Hematopoietic multipotent progenitor cell treated with erythropoietin and hydrocortisone succinate and interleukin-3 and kit ligand, for 4 days (in vitro differentiated cells): ENCODE measurements around the gene TMEM270.

Experiments used
- DNase-seq: peaks from one replicate; pipeline ENCODE4 v3.0.0-alpha.2; 2015

TMEM270 gene

DNA sequence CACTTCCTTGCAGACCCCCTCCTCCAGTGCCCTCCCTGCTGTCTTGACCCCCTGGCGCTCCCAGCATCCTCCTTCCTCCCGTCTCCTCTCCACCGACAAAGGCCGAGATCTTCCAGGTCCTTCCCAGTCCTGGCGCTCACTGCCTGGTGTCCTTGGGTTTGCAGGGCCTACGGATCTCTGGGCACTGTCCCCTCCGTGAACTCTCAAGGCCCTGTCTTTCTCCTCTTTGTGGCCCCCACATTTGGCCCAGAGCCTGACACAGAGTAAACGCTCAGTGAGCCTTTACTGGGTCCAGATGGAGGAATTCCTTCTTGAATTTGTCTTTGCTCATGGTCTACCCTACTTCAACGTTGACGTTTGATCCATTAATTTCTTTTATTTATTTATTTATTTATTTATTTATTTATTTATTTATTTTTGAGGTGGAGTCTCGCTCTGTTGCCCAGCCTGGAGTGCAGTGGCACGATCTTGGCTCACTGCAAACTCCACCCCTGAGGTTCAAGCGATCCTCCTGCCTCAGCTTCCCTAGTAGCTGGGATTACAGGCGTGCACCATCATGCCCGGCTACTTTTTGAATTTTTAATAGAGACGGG is 29.7 kb downstream of the TMEM270 start:
- DNase-seq = no peak

DNA sequence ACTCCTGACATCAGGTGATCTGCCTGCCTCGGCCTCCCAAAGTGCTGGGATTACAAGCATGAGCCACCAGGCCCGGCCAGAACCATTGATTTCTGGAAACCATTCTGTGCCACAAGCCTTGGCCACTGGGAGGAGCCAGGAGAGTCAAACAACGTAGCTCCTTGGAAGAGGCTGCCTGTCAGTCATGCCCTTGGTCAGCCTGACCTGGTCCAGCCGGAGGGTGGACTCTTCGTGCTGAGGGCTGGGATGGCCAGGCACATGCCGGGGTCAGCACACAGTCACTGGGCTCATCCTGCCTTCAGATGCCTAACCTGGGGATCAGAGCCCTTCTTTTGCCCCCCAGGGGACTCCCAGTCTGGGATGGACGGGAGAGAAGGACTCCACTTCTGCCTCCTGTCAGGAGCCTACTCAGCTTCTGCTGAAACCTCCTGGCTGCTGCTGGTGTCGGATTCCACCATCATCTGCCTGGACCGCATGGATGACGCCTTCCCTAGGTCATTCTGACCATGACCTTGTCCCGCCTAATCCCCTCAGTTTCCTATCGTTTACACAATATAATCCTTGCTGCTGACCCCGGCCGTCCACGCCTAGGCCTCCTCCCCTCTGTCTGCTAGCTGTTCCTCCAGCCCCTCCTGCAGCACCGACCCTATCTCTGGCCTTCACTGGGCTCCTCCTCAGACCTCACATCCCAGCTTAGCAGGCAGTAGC is 30.4 kb downstream of the TMEM270 start:
- DNase-seq = peak; percentile 43

DNA sequence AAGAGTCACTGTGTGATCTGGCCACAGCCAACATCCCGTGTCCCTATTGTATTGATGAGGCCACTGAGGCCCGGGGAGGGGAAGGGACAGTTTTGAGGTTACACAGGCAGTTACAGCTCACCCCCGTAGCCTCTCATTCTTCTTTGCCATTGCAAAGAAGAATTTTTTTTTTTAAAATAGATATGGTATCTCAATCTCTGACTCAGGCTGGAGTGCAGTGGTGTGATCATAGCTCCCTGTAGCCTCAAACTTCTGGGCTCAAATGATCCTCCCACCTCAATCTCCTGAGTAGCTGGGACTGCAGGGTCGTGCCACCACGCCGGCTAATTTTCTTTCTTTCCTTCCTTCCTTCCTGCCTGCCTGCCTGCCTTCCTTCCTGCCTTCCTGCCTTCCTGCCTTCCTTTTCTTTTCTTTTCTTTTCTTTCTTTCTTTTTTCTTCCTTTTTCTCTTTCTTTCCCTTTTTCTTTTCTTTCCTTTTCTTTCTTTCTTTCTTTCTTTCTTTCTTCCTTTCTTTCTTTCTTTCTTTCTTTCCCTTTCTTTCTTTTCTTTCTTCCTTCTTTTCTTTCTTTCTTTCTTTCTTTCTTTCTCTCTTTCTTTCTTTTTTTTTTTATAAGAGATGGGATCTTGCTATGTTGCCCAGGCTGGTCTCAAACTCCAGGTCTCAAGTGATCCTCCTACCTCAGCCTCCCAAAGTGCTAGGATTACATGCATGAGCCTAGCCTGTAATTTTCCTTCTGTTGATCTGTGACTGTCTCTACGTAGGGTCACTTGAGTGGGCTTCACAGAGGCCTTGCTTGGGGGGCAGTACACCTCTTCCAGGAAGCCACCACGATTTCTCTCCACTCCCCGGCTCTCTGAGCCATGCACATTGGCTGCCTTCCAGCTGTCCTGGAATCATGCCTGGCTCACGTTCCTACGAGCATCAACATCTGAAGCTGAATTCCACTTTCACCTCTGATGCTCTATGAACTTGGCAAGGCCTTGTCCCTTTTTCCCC is 31.3 kb downstream of the TMEM270 start:
- peak; percentile 74 for DNase-seq

DNA sequence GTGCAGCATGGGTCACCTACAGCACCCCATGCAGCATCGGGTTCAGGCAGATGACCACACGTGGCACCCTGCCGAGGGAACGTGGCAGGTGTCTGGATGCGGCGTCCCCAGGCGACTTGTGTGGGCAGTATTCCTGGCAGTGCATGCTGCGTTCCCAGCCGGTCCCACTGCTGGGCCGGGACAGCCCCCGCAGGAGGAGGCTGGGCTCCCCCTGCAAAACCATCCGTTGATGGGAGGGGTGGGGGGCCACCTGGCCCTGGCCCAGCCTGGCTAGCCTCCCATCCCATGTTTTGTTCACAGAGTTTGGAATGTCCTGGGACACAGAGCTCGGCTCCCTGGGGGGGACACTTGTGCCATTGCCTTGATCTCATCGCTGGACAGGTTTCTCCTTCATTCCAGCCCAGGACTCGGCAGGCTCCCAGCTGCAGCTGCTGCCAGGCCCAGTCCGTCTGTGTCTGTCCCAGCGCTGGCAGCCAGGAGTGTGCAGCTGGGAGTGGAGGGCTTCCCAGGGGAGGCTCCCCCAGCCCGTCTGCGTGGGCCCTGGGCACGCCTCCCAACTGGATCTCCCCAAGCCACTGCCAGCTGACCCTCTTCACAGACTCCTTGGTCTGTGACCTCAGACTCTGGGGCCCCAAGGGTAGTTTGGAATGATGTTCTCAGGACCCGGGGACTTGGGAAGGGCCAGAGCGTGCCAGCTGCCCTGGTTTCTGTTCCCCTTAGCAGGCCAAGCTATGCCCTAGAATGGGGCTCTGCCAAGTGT is 32.6 kb downstream of the TMEM270 start:
- no peak for DNase-seq

DNA sequence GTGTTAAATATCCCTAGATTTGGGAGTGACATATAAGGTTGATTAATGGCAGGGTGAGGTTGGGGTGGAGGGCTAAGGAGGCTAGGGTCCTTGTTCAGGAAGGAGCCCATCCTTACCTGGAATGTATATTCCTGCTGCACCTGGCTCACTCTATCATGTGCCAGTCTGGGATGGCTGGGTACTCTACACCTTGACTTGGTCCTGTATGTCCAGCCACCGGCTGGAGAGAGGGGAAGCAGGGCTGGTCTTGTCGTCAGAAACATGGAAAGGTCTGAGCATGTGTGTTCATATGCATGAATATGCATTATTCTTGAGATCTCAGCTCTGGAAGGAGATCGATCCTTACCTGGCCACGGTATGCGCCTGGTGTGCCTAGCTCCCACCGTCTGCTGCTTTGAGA is 33.2 kb downstream of the TMEM270 start:
- no peak for DNase-seq

DNA sequence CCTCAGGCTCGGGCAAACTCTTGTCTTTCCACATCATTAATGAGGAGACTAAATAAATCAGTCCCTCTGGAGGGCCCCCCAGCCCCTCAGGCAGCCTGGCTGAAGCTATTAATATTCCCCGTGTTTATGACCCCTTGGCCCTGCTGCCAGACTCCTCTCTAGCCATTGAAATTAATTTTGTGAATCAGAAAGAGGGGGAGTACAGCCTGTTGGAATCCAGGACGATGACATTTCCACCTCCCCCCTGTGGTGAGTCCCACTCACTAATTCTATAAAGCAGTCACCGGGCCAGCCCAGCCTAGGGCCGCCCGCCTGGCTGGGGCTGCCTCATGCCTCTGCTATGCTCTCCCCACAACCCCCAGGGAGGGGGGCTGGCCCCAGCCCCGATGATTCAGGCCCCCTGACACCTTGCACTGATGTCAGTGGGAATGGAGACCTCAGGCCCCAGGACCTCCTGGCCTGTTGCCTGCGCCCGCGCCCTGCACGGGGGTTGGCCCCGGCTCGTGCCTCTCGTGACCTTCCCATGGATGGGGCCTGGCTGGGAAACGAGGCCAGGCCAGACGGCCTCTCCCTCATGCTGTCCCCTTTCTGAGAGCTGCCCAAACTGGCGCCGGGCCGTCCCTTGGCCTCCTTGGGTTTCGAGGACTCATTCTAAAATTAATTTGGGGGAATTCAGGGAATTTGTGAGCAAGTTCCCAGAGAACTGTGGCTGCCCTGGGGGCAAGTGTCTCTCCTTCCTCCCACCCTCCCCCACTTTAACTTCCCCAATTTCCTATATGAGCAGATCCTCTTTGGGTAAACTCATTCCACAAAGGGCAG is 34.0 kb downstream of the TMEM270 start:
- DNase-seq = no peak

DNA sequence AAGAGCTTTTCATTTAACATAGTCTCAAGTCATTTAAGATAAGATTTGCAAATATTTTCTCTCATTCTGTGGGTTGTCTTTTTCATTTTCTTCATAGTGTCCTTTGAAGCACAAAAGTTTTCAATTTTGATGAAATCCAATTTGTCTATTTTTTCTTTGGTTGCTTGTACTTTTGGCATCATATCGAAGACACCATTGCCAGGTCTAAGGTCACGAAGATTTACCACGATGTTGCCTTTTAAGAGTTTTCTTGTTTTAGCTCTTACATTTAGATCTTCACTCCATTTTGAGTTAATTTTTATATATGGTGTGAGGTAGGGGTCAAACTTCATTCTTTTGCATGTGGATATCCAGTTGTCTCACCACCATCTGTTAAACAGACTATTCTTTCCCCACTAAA is 34.7 kb downstream of the TMEM270 start:
- no peak for DNase-seq

DNA sequence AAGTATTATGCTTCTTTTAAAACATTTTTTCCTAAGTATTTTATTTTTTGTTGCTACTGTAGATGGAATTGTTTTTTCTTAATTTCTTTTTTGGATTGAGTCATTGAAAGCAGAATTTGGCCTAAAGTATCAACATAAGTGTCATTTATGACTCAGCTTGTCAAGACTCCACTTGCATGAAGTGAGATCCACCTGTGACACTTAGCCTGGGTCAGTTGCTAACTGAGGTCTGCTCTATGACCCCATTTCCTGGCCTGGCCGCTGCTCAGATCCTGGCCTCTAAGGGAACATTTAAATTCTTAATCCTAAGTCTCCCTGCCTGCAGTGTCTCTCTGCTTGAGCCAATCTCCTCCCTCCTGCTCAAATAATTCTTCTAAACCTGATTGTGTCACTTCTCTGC is 35.5 kb downstream of the TMEM270 start:
- no peak for DNase-seq

DNA sequence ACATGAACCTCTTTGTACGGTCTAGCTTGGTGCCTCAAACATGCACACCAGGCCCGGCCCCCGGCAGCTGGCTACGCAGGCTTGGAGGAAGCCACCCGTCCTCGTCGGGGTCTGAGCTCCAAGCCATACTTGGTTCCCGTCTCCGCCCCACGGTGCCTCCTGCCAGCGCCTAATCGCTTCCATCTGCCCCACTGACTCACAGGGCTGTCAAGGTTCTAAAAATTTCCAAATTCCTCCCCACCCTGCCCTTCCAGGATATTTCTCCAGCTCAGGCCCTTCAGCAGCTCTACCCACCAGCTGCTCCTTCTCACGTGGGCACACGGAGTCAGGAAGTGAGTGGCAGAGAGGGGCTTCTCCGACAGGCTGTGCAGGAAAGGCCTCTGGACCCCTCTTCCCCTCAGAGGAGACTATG is 38.8 kb downstream of the TMEM270 start:
- no peak for DNase-seq

DNA sequence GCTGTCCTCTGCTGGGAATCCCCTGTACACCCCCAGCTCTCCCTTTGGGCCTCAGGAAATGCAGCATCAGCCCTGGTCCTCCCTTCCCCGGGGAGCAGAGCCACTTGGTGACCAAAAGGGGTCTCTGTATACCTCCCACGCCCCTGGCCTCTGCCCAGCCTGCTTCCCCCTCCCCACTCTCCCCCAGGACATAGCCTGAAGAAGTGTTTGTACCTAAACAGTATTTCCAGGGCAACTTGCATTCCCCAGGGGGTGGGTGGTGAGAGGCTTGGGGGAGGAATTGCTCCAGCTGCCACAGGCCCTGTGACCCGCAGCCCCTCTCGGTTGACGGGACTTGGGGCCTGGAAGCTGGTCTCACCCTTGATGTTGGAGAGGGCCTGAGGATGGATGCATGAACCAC is 39.3 kb downstream of the TMEM270 start:
- DNase-seq = no peak

DNA sequence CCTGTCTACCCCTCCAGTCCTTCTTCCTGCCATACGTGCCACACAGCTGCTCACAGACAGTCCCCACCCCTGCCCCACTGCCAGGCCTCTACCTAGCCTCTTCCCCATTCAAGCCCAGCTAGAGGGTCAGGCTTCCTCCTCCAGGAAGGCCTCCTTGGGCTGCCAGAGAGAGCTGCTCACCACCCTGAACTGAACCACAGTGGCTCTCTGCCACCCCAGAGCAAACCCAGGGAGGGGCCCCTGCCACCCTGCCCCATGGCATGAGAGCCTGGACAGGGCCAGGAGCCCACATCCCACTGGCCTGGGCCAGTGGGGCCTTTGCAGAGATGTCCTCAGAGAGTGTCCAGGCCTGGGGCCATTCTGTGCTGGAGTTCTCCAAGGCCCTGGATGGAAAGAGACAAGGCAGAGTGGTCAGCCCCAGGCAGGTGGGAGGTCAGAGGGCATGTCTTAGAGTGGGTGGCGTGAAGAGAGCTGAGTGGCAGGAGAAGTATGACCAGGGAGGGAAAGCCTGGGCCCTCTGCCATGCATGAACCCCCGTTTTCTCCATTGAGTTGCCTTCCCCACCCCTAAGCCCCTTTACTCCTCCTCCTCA is 40.4 kb downstream of the TMEM270 start:
- DNase-seq = no peak

DNA sequence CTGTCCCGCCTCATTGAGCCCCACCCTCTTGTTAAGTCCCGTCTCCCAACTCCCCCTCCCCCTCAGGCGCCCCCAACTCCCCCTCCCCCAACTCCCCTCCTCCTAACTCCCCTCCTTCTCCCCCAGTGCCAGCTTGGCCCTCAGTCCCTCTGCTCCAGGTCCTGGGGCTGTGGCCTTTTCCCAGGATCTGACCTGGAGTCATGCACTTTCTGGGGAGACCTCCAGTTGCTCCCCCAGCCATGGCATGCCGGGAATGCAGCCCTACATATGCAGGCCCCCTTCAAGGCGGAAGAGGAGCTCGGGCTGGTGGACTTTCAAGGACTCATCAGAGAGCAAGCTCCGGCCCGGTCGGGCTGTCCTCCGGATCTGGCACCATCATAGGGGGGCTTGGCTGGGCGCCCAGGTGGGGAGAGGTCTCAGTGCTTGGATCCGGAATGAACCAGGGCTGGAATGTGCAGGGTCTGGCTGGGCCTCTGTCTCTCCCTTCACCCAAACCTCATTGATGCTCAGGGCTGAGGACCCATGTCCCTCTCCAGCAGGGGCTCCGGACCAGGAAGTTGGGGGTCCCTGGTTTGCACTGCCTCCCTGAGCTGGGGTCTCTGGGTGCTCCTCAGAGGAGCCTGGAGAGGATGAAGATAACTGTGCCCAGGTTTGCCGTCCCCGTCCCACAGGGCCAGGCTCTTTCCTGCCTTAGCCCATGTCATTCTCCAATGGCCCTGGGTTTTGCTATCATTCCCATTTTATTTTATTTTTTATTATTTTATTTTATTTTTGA is 41.1 kb downstream of the TMEM270 start:
- DNase-seq = no peak

DNA sequence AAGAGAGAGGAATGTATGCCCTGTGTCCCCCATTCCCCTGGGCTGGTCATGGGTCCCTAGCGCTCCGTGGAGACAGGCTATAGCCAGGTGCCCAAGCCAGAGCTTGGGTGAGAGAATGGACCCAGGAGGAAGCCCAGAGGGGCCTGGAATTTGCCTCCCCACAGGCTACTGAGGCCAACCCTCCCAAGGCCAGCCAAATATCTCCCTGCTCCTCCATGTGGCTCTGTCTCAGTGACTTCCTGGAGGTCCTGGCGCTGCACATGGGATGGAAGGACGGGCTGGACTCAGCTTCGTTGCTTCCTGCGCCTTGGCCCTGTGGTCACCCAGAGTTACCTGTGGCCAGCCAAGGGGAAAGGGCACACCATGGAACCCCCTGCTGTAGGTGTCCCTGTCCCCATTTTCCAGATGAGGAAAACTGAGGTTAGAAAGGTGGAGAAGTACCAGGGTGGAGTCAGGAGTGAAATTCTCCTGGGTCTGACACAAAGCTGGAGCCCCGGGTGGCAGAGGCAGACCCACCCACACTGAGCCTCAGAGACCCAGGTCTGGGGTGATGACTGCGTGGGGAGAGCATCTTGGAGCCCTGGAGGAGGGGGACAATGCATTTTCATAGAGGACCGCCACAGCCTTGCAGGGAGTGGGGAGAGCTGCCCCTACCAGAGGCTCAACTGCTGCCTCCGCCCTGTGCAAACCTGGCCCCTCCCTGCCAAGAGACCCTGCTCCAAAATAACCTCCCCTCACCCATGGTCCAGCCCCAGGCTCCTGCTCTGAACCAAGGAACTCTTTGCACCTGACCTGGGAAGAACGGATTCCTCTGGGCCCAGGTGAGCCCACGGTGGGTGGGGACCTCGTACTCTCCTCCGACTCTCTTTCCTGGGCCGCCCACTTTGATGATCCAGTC is 42.6 kb downstream of the TMEM270 start:
- no peak for DNase-seq

DNA sequence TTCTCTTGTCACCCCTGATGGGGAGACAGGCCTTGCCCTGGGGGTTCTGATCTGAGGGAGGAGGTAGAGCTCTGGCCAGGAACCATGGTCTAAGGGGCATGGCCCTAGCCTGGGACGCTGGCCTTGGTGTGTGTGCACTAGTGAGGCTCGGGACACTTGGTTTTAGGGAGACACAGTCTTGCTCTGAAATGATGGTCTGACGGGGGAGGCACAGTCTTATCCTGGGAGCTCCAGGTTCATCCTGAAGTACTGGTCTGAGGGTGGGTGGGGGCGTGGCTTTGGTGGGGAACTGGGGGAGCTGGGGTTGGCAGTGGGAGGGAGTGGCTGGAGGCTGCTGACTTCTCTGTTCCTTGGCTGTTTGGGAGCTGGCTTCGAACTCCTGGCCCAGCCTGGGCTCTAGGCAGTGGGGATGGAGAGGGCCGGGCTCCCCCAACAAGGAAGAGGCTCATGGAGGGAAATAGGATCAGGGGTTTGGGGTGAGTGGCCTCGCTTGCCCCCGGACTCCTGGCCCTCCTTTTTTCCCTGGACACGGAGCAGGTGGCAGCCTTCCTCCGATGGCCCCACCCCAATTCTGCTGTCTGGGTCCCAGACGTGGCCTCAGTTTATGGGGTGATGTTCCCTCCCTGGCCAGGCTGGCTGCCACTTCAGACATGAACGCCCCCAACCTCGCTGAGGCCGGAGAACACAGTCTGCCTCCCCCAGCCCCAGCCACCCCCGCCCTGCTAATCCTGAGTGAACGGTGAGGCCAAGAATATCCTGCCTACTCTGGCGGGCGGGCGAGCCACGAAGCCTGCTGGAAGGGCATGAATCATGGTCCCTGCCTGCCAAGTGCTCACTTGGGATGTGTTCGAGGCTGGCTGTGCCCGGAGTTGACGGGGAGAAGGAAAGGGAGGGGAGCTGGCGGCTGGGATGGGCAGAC is 43.5 kb downstream of the TMEM270 start:
- DNase-seq = no peak

DNA sequence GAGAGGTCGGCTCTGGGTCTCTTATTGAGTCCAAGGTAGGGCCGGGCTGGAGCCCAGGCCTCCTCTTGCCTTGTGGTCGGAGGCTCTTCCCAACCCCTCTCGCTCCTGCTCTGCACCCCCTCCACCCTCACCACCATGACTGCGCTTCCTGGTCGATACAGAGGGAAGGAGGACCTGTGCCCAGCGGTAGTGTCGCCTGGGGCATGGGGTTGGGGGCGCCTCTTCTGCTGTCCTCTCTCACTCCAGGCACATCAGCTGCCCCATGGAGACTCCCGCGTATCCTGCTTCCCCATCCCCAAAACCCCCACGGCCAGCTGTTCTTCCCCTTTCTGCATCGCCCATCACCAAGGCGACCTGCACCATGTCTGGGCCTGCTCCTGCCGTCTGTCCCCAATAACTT is 44.4 kb downstream of the TMEM270 start:
- DNase-seq = no peak

DNA sequence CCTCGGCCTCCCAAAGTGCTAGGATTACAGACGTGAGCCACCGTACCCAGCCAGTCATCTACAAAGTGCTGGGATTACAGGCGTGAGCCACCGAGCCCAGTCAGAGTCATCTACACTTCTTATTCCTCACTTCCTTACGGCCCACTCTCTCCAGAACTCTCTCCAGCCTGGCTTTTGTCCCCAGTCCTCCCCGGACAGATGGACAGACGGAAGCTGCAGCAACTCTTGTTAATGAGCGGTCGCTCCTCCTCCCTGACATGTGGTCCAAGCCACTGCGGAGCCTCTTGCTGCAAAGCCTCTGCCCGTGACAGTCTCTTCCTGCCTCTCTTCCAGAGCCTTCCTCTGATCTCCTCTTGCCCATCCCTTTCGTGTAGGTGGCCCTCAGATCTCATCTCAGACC is 45.9 kb downstream of the TMEM270 start:
- no peak for DNase-seq

DNA sequence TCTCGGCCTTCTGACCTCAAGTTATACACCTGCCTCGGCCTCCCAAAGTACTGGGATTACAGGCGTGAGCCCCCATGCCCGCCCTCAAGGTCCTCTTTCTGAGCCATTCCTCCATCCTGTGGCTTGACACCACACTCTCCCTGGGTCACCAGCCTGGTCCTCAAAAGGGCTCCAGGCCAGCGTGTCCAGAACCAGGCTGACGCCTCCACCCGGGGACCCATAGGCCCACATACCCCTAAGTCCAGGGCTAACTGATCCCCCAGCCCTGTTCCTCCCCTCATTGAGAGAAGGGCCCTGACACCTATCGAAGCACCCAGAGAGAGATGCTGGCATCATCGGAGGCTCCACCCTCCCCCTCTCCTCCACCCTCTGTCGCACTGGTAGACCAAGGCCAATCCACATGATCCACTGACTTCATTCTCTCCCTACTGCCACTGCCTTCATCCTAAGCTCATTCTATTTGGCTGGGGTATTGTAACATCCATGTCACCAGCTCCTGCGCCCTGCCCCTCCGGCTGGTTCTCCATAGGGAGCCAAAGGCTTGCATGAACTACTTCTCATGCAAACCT is 46.7 kb downstream of the TMEM270 start:
- no peak for DNase-seq

DNA sequence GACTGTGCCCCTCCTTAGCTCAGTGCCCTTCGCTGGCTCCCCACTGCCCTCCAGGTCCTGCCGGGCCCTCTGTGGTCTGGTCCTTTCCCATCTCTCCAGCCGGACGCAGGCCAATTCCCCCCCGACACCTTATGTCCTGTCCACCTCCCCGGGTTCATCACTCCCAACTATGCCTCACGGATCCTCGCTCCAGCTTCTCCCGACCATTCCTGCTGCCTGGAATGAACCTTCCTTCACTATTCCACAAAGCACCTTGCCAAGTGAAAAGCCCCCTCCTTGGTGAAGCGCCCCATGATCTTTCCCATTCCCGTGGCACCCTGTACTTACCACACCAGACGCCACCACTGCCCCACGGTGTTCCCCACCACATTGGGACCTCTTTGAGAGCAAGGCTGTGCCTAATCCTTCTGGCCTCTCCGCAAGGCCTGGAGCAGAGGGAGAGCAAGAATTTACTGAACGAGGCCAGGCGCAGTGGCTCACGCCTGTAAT is 47.2 kb downstream of the TMEM270 start:
- no peak for DNase-seq
